Stimulated activated CD8-positive, alpha-beta memory T cell treated with anti-CD3 and anti-CD28 coated beads, Interleukin-7, amount 100 ng/mL, for 4 hours (primary cell): ENCODE measurements around the gene TP53AIP1.

Experiments
- DNase-seq, 2 donors: peaks; one replicate each; pipeline ENCODE4 v3.0.0-alpha.2; 2020; ENCODE audit warnings: low read depth in 2 of 2

The TP53AIP1 gene, protein sequence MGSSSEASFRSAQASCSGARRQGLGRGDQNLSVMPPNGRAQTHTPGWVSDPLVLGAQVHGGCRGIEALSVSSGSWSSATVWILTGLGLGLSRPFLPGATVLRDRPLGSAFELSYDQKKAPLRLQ

DNA sequence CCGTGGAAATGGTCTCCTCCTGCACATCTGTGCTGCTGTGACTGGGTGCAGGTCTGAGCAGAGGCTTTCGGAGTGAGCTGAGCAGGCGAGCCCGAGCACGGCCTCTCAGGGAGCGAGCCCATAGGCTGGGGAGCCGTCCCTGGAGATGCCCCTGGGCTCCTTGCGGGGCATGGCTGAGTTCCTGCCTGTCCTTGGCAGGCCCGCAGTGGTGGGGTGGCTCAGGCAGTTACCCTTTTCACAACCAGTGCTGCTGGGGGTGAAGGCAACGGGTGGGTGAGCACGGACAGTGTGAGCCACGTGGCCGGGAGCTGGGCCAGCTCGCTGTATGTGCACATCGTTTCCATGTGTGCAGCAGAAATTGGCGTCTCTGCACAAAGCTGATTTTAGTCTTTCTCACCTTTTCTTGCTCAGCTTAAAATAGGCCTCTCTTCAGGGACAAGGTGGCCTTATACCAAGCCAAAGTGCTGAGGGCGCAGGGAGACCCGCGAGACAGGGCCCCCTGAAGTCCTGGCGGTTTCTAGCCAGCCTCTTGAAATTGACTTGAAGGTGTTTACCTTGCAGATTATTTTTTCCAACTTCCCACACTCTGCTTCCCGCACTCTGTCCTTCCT is at the start of gene TP53AIP1:
Gene TP53AIP1, minus strand, starts transcription at position 55 of the 611 bp plus-strand sequence. CDS start 5,053 bp downstream, outside the sequence.
- no peak for DNase-seq

DNA sequence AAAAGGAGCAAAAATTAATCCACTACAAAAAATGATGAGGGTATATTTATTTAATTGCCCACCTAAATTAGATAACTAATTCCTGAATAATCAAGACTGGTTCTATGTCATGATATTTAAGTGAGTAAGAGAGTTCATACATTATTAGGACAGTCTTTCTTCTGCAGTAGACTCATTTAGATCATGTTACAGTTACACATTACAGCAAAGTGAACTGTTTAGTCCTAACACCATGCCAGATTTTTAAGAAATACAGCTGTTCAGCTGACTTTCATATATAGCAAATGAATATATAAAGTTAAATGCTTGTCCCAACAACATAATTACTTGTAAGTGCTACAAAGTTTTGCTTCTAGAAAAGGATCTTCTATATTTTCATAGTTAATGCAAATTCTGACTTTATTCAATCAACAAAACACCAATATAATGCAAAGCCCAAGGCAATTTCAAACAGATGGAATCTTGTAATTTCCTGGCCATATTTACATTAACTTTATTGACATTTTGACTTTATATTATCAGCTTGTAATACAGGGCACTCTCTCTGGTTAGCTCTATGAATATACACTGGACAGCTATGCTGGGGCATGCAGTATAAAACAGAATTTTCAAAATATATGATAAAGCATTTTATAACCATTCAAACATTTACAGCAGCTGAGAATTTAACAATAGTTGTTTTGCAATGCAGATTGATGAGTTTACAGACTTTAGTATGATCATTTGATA is 45.7 kb upstream of the TP53AIP1 start:
- no peak for DNase-seq

DNA sequence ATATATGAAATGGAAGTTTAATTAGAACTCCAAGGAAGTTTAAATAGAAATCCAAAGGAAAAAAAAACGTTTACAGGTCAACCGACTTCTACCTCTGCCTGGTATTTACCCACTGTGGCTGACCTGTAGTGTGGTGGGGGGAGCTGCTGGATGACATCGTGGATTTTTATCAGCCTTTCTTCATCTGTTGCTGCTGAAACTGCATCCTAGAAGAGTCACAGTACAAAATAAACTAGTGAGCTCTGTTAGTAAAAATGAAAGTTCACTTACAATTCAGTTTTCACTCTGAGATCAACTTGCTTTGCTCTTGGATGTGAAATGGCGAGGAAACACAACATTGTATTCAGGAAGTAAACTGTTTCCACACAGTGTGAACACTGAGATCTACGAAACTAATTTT is 43.2 kb upstream of the TP53AIP1 start:
- DNase-seq: no peak

DNA sequence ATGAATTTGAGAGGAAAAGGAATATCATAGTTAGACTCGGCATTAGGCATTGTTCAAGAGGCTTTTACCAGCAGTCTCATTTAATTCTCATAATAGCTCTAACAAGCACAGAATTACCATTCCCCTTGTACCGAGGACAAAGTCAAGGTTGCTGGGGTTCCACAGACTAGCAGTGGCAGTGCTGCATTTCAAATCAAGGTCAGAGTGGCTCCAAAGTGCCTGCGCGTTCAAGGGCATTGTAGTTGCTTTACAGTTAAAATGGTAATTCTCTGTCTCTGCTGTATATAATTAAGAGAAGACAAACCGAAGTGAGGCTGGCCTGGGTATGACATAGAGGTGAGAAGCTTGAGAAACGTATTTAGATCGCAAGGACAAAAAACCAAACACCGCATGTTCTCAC is 40.4 kb upstream of the TP53AIP1 start:
- DNase-seq: no peak

DNA sequence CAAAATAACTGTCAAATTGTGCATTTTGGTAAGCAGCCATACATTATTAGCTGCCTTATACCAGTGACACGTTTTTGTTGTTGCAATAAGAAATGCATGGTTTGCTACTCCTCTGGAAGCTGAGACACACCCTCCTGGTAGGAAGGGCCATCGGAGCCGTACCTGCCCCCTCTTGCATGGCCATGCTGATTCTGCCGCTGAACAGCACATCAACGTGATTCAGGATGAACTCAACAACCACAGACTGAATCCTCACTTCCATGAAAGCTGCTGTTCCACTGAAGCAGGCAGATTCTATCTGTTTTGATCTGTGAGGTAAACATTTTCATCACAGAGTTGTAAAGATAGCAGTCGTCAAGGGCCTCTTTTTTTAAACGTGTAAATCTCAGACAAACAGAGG is 38.6 kb upstream of the TP53AIP1 start:
- DNase-seq: no peak

DNA sequence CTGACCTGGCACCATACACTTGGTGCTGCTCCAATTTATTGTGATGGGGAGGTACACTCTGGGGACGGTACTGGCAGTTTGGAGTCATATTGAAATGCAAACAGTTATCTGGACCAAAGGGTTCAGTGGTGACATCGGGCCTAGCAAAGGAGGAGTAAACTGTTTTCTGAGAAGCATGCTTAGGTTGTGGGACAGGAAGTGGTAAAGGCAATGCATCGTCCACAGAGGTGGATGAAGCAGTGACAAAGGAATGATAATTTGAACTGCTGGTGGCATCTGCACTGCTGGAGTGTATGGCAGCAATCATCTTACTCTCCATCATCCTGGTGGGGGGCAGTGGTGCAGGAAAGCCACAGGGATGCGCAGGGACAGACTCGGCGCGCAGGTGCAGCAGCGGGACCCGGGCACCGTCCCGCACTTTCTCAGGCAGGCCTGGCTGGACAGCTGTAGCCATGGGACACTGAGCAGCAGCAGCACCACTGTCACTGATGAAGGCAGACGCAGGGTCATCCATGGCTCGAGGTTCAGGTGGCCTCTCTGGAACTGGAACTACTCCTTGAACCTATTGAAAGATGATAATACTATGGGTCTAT is 28.0 kb upstream of the TP53AIP1 start:
- no peak for DNase-seq

DNA sequence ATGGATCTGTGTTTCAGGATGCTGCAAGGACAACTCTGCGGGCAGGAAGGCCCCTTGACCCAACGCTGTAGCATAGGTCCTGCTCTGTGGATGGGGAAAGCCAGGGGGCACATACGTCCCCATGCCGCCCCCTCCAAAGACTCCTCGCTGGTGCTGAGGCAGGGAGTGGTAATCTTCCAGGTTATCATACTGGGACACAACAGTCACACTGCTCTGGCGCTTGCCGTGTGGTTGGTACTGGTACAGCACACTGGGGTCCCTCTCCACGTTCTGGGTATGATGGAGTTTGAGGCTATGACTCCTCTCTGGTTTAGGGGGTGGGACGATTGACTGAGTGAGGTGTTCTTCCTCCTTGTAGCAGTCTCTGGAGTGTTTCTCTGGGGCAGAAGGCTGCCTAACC is 26.2 kb upstream of the TP53AIP1 start:
- no peak for DNase-seq

DNA sequence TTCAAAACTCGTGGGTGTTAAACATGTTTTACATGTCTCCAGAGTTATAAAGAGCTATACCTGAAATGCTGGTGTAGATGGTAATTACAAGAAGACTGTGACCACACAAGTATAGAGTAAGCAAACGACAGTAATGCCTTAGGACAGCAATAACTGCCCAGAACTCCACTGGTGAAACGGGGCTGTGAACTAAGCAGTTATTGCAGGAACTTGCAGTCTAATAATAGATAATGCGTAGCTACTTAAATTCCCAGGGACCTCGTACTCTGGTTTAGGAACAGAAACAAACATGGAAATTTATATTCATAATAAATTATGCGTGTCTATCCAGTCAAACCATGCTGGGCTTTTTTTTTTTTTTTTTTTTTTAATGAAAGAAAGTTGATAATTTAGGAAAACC is 24.9 kb upstream of the TP53AIP1 start:
- no peak for DNase-seq

DNA sequence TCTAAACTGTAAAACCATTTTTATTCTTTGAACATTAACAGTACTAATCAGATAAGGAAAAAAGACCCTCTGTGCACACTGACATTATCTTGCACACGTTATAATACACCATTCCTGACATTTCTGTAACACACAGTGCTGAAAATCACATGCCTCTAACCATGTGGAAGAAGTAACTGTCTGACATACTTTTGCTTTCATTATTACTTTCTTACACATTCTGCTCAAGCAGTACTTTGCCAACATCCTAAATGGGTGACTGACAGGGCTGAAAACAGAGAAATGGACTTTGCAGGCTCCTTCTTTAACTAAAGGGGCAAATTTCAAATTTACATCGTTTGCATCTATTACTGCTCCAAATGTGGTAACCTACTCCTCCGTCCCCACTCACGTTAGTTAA is 22.8 kb upstream of the TP53AIP1 start:
- DNase-seq: no peak

DNA sequence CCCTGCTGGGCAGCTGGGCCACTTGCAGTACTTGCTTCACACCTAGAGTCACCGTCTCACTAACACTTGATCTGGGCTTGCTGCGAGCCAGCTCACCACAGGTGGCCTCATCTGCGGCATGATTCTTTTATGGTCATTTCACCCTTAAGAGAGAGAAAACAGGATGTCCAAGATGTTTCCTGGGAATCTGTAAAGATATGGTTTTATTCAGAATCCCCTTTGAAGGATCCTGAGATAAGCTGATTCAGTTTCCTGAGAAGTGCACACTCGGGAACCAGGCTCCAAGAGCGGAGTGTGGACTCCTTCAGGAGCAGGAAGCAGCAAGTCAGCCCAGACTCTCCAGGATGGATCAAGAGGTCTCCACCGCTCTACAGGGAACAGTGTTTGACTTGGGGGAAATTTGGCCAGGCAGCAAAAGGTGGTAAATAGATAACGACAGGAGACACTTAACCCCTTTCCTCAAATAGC is 21.8 kb upstream of the TP53AIP1 start:
- DNase-seq: no peak

DNA sequence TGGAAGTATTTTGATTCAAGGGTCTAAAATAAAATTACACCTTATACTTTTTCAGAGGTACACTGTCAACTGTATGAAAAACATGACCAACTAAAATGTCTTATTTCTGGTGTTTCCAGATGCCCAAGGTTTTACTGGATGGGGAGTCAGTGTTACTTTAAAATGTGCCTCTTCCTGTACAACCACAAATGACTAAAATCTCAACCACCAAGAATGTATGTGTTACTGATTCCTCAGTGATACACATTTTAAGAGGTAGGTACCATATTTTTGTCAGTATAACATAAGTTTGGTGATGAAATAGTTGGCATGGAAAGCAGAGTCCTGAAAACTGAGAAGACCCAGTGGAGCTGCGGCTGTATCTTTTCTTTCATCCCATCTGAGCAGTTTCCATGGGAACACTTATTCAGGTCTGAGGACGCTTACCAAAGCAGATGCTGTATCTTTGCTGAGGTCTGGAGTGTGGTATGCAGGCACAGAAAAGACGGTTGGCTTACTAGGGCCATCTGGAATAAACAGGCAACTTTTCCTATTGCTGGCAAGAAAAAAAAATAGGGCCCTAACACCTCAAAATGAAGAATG is 21.2 kb upstream of the TP53AIP1 start:
- DNase-seq: no peak

DNA sequence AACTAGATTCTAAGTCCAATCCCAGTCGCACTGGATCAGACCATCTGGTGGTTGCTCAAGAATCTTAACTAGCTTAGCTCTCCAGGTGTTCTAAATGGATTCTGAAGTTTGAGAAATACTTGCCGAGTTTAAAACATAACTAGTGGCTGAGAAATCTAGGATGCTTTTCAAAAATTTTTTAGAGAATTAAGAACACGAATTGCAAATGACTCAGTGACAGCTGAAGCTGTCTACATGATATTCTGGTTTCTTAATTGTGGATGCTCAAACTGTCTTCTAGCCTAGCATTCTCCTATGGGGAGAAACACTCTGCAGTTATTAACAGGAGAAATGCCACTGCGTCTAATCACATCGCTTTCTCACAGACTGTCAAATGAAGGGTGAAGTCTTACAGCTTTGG is 20.2 kb upstream of the TP53AIP1 start:
- no peak for DNase-seq

DNA sequence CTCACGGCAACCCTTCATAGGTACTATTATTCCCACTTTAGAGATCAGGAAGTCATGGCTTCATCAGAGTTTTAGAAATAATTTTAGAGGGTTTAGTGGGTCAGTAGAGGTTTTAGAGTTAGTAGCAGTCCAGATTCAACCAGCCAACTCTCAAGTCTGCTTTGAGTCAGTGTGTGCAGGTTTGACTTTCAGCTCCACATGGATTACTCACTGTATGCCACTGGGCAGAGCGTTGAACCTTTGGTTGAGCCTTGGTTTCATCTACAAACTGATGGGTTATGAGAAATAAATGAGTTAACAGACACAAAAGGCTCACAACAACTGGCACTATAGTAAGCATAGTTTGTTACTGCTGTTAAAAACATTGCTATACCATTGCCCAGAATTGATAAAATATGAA is 19.0 kb upstream of the TP53AIP1 start:
- no peak for DNase-seq

DNA sequence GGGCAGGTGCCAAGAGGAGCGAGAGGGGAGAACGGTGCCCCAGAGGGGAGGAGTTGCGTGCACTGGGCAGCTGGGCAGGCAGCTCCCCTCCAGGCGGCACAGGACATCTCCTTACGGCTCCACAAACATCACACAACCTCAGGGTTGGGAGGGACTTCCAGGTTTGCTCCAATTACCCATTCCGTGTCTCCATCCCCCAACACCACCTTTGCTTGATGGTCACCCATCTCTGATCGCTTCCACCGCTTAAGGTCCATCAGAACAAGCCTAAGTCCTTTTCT is 14.5 kb upstream of the TP53AIP1 start:
- no peak for DNase-seq

DNA sequence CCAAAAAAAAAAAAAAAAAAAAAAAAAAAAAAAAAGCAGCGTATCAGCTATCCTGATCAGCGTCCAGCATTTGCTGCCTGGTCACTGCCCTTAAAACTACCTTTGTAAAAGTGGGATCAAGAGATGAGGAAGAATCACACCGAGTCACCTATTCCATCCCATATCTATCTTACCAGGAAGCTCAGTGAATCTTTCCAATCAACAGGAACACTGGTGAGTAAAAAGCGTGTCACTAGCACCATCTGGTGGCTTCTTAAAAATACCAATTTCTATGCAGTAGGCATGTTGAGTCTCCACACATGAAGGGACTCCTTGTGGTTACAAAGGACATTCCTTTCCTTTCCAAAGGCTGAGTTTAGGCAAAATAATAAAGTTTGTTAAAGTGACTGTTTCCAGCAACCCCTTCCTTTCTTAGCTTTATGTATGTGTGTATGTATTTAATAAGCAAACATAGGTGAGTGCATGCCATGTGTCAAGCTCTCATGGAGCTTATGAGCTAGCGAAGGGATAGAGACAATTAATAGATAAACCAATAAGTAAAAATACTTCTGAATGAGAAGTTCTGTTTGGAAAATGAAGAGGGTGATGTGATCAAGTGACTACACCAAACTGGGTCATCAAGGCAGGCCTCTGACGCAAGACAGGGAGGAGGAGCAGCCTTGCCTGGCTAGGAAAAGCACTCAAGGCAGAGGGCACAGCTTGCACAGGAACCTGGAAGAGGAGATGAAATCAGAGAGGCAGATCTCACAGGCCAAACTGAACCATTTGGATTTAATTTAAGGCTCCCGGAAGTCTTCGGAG is 13.9 kb upstream of the TP53AIP1 start:
- no peak for DNase-seq

DNA sequence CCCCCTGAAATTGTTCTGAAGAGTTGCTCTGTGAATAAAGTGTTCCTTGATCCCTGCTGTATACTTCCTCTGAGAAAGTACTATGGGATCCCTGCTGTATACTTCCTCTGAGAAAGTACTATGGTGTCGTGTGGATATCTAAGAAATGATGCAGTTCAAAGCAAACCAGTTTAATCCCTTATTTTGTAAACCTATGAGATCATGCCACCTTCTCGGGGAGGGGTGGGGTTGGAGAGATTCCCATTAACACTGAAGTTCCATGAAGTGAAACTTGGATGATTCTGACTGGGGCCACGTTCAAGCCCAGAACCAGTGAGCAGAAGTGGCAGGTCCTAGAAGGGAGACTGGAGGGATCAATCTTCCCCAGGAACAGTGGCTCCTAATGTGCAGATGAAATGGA is 13.0 kb upstream of the TP53AIP1 start:
- no peak for DNase-seq

DNA sequence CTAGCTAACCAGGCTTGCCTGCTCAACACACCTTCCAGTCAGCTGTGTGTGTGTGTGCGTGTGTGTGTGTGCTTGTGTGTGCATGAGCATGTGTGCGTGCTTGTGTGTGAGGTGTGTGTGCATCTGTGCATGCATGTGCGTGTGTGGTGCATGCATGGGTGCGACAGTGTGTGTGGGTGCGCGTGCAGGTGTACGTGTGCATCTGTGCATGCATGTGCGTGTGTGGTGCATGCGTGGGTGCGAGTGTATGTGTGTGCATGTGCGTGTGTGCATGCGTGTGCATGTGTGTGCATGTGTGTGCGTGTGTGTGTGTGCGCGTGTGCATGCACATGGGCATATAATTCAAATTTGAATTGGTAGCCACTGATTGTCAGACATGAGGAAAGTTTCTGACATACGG is 10.5 kb upstream of the TP53AIP1 start:
- DNase-seq: no peak

DNA sequence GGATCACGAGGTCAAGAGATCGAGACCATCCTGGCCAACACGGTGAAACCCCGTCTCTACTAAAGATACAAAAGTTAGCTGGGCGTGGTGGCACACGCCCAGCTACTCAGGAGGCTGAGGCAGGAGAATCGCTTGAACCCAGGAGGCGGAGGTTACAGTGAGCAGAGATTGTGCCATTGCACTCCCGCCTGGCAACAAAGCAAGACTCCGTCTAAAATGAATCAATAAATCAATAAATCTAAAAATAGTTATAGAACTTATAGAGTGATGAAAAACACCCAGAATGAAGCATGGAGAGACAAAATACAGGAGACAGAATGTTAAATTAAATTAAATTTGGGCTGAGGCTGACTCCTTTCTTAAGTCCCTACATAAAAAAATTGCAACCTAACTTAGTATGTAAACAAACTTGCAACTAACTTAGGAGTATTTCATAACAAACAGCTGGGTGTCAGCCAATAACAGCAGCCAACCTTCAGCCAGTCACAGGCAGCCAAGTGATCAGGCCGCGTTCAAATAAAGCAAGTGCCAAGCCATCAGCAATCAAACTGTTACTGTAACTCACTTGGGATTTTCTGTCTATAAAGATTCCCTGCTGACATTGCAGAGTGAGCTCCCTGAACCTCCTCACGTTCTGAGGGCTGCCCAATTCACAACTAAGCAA is 7.3 kb upstream of the TP53AIP1 start:
- DNase-seq: no peak

DNA sequence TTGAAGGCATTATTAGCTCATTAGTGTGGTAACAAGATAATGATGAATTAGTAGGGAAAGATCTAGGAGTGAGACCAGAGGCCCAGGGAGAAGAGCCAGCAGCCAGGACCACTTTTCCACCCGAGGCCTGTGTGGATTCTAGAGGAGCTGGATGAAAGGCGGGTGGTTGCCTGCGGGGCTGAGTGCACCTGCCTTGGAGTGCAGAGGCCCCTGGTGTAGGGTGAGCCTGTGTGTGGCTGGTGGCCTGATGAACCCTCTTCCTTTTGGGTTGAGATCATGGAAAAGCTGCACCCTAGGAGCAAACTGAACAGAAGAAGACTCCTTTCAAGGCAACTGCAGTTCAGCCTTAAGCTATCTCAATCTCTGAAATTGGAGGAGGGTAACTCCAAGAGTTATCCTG is 5.9 kb upstream of the TP53AIP1 start:
- no peak for DNase-seq

DNA sequence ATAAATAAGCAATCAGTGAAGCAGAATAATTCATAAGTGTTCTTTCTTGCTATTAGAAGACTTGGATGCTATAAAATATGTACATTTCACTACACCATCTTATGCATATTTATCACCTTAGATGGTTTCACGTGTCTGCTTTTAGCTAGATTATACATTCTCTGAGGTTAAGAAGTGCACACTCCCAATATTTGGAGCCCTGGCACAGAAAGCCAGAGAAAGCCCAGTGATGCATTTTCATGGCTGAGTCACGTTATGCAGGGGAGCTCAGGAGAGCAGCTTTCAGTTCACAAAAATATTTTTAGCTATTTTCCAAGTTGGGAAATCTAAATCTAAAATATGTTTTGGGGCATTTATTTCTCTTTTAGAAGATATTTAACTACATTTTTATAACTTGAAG is 5.1 kb upstream of the TP53AIP1 start:
- no peak for DNase-seq

DNA sequence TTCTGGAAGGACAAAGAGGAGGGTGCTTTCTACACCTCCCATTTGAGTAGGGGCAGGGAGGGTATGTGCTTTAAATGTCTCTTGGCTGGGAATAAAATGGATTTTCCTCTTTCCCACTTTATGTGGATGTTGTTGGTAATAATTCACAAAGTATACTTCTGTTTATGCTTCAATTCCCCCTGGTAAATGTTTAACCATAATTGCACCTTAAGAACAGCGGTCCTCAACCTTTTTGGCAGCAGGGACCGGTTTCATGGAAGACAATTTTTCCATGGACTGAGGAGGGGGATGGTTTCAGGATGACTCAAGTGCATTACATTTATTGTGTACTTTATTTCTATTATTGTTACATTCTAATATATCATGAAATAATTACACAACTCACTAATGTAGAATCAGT is 4.0 kb upstream of the TP53AIP1 start:
- no peak for DNase-seq
